NB4 (cell line): Measurements from ENCODE around the gene MEPCE.

Experiments
- DNase-seq: peaks from one replicate; pipeline ENCODE4 v3.0.0; 2010; ENCODE audit warnings: low read depth
- H3K4me3 ChIP-seq: one replicate; pipeline ENCODE4 v1.5.1; 2011; ENCODE audit warnings: mild to moderate bottlenecking, low read depth, low read length, moderate library complexity
- MYC ChIP-seq: IDR thresholded peaks from 2 replicates; pipeline ENCODE4 v1.6.1; 2011; ENCODE audit warnings: low read depth, low read length
- POLR2A ChIP-seq: IDR thresholded peaks from 2 replicates; pipeline ENCODE4 v1.6.1; 2011; ENCODE audit warnings: mild to moderate bottlenecking; ENCODE audit not compliant: insufficient read length; ENCODE audit errors: extremely low read depth
- TF ChIP-seq, protein P1 (sequence below): IDR thresholded peaks from one replicate; pipeline ENCODE4 v1.5.1; 2012; ENCODE audit warnings: low read depth, low read length
- TF ChIP-seq, protein P2 (sequence below): IDR thresholded peaks from 2 replicates; pipeline ENCODE4 v1.6.1; 2011; ENCODE audit warnings: low read depth, low read length

MEPCE gene

GRCh38 chr7:100397315-100398081 lies 32.1 kb upstream of the MEPCE start:
- H3K4me3 ChIP-seq: peak overlapping the region; percentile 1
- TF ChIP-seq, protein P1, sequence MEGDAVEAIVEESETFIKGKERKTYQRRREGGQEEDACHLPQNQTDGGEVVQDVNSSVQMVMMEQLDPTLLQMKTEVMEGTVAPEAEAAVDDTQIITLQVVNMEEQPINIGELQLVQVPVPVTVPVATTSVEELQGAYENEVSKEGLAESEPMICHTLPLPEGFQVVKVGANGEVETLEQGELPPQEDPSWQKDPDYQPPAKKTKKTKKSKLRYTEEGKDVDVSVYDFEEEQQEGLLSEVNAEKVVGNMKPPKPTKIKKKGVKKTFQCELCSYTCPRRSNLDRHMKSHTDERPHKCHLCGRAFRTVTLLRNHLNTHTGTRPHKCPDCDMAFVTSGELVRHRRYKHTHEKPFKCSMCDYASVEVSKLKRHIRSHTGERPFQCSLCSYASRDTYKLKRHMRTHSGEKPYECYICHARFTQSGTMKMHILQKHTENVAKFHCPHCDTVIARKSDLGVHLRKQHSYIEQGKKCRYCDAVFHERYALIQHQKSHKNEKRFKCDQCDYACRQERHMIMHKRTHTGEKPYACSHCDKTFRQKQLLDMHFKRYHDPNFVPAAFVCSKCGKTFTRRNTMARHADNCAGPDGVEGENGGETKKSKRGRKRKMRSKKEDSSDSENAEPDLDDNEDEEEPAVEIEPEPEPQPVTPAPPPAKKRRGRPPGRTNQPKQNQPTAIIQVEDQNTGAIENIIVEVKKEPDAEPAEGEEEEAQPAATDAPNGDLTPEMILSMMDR: peak; percentile 1
- TF ChIP-seq, protein P2, sequence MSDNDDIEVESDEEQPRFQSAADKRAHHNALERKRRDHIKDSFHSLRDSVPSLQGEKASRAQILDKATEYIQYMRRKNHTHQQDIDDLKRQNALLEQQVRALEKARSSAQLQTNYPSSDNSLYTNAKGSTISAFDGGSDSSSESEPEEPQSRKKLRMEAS: no peak
- TF ChIP-seq POLR2A: no peak
- TF ChIP-seq MYC: no peak
- DNase-seq: peak; percentile 81

- DNase-seq: no peak
- no peak overlapping the region for H3K4me3 ChIP-seq
- TF ChIP-seq, protein P2: no peak
- TF ChIP-seq POLR2A: no peak
- TF ChIP-seq, protein P1: no peak
- no peak for TF ChIP-seq MYC
Measured at GRCh38 chr7:100398239-100398638, 31.4 kb upstream of the MEPCE start.

DNA sequence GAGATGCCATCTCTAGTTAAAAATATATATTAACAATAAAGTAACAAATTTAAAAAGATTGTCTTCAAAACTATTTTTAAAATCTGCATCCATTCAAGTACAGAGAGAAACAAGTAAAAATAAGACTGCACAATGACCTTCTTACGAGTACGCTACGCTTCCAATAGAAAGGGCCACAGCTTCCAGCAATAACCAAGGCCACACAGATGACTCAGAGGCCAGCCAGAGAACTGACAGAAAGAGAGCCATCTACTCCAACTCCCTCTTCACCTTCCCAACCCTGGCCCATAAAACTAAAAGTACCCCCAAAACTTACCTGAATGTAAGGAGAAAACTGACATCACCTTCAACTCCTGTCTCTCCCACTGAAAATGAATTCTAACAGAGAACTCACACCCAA lies 29.6 kb upstream of the MEPCE start:
- no peak for DNase-seq
- H3K4me3 ChIP-seq: no peak overlapping the region
- TF ChIP-seq, protein P2: no peak
- TF ChIP-seq POLR2A (no peak), MYC (no peak)
- TF ChIP-seq, protein P1: no peak

- peak; percentile 70 for DNase-seq
- no peak overlapping the region for H3K4me3 ChIP-seq
- TF ChIP-seq MYC (no peak), POLR2A (no peak)
- TF ChIP-seq, protein P1: peak; percentile 41
Measured at GRCh38 chr7:100400656-100401055, 29.0 kb upstream of the MEPCE start.

DNA sequence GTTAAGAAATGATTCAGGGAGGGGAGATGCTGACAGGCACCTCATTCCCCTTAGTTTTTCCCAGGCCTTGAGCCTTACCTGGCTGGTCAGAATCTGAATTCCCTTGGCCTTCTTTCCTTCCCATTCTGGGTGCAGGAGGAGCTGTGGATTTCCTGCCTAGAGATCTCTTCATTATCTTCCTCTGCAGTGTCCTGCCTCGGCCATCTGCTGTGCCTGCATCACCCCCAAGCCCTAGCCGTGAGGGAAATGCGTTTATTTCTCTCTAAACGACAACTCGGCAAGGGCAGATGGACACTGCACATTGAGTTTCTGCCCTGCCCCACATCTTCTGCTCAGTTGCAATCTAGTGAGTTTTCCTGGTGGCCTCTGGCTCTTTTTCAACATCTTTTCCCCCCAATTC lies 27.8 kb upstream of the MEPCE start:
- TF ChIP-seq MYC (no peak), POLR2A (no peak)
- TF ChIP-seq, protein P2: no peak
- TF ChIP-seq, protein P1: no peak
- H3K4me3 ChIP-seq: no peak overlapping the region
- no peak for DNase-seq

GRCh38 chr7:100402241-100402640 lies 27.4 kb upstream of the MEPCE start:
- TF ChIP-seq, protein P2: no peak
- TF ChIP-seq, protein P1: no peak
- TF ChIP-seq MYC (no peak), POLR2A (no peak)

More at GRCh38 chr7:100402241-100402640, 27.4 kb upstream of the MEPCE start:
- no peak for DNase-seq
- H3K4me3 ChIP-seq: no peak overlapping the region
